ENCODE results near the gene HOXA9.

Gene HOXA9

DNA sequence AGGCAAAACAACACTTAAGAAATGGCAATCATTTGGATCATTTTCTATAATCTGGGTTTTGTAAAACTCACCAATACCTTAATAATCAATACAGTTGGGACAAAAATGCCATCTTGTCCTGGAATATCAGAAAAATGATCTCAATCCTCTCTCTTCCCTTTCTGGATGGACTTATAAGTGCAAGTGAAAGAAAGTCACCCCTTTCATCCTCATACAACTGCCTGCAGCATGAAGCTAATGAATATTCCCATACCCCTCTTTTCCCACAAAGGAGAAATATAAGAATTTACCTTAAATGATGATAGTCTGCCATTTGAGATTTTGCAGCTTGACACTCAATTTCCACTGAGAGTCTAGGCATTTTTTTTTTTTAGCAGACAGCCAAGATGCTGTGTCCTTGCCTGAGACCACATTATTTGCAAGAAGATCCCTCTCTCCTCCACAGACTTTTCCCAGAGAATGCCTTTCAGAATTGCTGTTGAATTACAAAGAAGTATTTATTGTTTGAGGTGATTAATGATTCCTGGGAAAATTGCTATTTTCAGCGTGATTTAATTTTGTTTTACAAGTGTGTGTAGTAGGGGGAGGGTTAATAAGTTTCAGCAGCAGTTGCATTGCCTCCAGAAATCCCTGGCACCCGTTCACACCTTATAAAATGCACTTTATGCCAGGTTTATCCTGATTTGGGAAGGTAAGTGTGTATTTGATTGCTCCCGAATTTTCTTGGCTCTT lies 38.6 kb downstream of the HOXA9 start:
- Histone ChIP-seq H3K9ac (ENCODE audit: low read length in 5 of 5) (no peak overlapping the region), H3K9me3 (ENCODE audit: control insufficient read depth in 5 of 5, low read length in 5 of 5) (no peaks in the 10 kb centered on the region), H3K4me1 (ENCODE audit: control insufficient read depth in 5 of 5, insufficient read depth in 5 of 5, low read length in 5 of 5) (peaks cover 11 to 83% (median 63%) of the 10 kb centered on the region in 5 donors), H3K27me3 (ENCODE audit: control insufficient read depth in 5 of 5, insufficient read depth in 4 of 5, low read length in 5 of 5) (no peaks in the 10 kb centered on the region), H3K36me3 (ENCODE audit: control insufficient read depth in 5 of 5, insufficient read depth in 5 of 5, low read length in 5 of 5) (peaks cover 0 to 27% (median 21%) of the 10 kb centered on the region in 5 donors), H3K4me3 (ENCODE audit: low read depth in 1 of 5, low read length in 5 of 5) (no peak overlapping the region), H3K27ac (ENCODE audit: low read depth, low read length) (peak overlapping the region; percentile 83)

DNA sequence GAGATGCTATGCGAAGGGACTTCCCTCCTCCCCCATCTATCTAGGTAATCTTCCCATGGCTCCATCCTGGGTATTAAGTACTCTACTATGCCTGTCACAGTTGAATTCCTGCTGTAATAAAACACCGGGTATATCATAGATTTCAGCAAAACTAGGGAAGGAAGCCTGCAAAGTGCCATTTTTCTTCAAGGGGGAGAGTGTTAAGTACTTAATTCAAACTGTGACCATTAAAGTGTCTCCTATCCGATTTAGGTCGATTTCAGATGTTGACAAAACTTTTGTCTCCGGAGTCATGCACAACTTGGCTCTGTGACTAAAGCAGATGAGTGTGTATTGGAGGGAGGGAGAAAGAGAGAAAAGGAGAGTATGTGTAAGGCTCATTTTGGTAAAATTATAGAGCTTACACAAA lies 39.3 kb downstream of the HOXA9 start:
- peak overlapping the region; percentile 60 for H3K27ac ChIP-seq (ENCODE audit: low read depth, low read length)
- H3K4me3 ChIP-seq (ENCODE audit: low read depth in 1 of 5, low read length in 5 of 5), result no peak overlapping the region
- H3K9ac ChIP-seq (ENCODE audit: low read length in 5 of 5), result no peak overlapping the region

DNA sequence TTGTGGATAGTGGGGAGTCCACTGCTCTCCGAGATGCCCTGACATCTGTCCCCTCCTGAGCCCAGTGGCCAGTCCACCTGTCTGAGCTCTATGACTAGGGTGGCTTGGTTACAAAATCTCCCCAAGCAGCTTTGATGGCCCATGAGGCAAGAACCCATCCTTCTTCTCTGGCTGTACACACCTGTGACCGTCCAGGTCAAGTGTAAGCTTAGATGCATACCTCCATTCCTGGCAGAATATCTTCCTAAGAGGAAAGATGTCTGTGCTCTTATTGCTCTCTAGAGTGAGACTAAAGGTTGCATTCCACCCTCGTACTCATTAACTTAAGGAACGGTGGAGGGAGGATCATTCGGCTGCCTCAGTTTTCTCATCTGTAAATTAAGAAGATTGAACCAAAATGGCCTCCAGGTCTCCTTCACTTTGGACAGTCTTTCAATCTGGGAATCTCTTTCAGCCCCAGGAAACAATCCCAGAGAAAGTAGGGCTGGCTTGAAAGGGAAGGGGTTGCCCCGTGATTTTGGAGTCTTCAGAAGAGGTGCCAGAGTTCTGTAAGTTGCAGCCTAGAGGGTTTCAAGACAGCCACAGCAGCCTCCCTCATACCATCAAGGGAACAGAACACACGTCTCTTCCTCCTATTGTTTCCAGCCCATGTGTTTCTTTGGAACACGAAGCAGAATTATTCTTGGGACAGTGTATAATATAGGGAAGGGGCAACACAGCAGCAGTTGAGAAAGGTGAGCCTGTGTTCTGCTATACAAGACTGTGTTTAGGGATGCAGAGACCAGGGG lies 40.2 kb downstream of the HOXA9 start:
- Histone ChIP-seq H3K27me3 (ENCODE audit: control insufficient read depth in 5 of 5, insufficient read depth in 4 of 5, low read length in 5 of 5) (no peaks in the 10 kb centered on the region), H3K27ac (ENCODE audit: low read depth, low read length) (peak overlapping the region; percentile 60), H3K9ac (ENCODE audit: low read length in 5 of 5) (no peak overlapping the region), H3K9me3 (ENCODE audit: control insufficient read depth in 5 of 5, low read length in 5 of 5) (no peaks in the 10 kb centered on the region), H3K4me3 (ENCODE audit: low read depth in 1 of 5, low read length in 5 of 5) (no peak overlapping the region), H3K36me3 (ENCODE audit: control insufficient read depth in 5 of 5, insufficient read depth in 5 of 5, low read length in 5 of 5) (peaks cover 5 to 27% (median 22%) of the 10 kb centered on the region in 5 donors), H3K4me1 (ENCODE audit: control insufficient read depth in 5 of 5, insufficient read depth in 5 of 5, low read length in 5 of 5) (peaks cover 11 to 91% (median 69%) of the 10 kb centered on the region in 5 donors)

More for the DNA sequence above, 39.3 kb downstream of the HOXA9 start:
- H3K36me3 ChIP-seq (ENCODE audit: control insufficient read depth in 5 of 5, insufficient read depth in 5 of 5, low read length in 5 of 5), result peaks cover 5 to 27% (median 22%) of the 10 kb centered on the region in 5 donors
- H3K27me3 ChIP-seq (ENCODE audit: control insufficient read depth in 5 of 5, insufficient read depth in 4 of 5, low read length in 5 of 5), result no peaks in the 10 kb centered on the region
- H3K4me1 ChIP-seq (ENCODE audit: control insufficient read depth in 5 of 5, insufficient read depth in 5 of 5, low read length in 5 of 5), result peaks cover 11 to 83% (median 62%) of the 10 kb centered on the region in 5 donors
- no peaks in the 10 kb centered on the region for H3K9me3 ChIP-seq (ENCODE audit: control insufficient read depth in 5 of 5, low read length in 5 of 5)

DNA sequence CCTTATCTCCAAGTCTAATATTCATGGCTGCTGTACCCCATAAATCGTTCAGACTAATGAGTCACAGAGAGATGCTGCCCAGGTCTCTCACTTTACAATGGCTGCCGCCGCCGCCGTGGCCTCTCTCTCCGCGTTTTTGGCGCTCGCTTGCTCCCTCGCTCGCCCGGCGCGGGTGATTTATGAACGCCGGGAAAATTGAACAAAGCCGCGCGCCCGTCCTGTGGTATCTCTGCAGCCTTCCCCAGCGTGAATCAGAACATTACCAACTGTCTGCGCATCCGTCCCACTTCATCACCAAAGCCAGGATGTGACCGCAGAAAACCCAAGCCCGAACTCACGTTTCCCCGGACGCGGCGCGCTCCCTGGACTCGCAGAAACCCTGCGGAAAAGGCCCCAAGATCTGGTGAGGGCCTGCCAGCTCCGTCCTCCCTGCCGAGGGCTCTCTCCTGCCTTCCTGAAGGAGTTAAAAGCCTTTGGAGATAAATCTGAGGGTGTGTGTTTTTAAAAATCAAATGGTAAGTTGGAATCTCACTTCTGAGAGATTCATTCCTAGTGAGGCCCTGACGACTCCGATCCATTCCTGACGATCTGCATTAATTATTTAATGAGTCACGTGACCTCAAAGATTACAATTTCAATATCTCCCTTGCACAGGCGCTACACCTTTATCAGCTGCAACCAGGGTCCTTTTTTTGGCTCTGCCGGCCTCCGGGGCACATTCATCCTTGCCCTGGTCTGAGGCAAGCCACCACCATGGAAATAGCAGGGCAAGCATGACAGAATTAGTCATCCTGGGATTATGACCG lies 41.0 kb downstream of the HOXA9 start:
- H3K27ac ChIP-seq (ENCODE audit: low read depth, low read length), result peak overlapping the region; percentile 61
- H3K4me3 ChIP-seq (ENCODE audit: low read depth in 1 of 5, low read length in 5 of 5), result no peak overlapping the region

DNA sequence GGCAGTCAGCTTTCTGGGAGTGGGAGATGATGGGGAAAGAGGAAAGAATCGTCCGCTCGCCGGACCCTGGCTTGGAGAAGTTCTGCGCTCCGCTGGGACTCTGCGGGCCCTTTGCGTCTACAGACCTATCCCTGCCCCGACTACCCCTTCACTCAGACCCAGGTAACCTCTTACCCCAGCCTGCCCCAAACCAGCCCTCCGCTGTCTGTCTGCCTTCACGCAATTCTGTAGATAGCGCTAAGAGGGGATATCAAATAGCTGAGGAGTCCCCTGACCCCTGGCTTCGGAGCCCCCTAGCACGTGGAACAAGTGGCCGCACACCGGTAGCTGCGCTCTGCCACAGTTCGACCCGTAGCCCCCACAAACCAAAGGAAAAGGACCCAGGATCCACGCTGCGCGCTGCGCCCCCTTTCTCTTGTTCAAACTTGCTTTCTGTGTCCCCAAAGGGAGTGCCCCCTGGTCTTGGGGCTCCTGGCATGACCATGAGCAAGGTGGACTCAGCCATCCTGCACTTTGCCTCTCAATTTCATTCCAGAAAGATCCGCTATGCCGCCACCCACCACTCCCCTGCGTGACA lies 41.8 kb downstream of the HOXA9 start:
- no peak overlapping the region for H3K9ac ChIP-seq (ENCODE audit: low read length in 5 of 5)
- no peak overlapping the region for H3K4me3 ChIP-seq (ENCODE audit: low read depth in 1 of 5, low read length in 5 of 5)
- H3K27me3 ChIP-seq (ENCODE audit: control insufficient read depth in 5 of 5, insufficient read depth in 4 of 5, low read length in 5 of 5), result no peaks in the 10 kb centered on the region
- H3K27ac ChIP-seq (ENCODE audit: low read depth, low read length), result peak overlapping the region; percentile 61
- H3K9me3 ChIP-seq (ENCODE audit: control insufficient read depth in 5 of 5, low read length in 5 of 5), result no peaks in the 10 kb centered on the region
- peaks cover 5 to 26% (median 19%) of the 10 kb centered on the region in 5 donors for H3K36me3 ChIP-seq (ENCODE audit: control insufficient read depth in 5 of 5, insufficient read depth in 5 of 5, low read length in 5 of 5)
- peaks cover 11 to 92% (median 69%) of the 10 kb centered on the region in 5 donors for H3K4me1 ChIP-seq (ENCODE audit: control insufficient read depth in 5 of 5, insufficient read depth in 5 of 5, low read length in 5 of 5)

More for the DNA sequence above, 41.0 kb downstream of the HOXA9 start:
- H3K9ac ChIP-seq (ENCODE audit: low read length in 5 of 5), result no peak overlapping the region
- H3K4me1 ChIP-seq (ENCODE audit: control insufficient read depth in 5 of 5, insufficient read depth in 5 of 5, low read length in 5 of 5), result peaks cover 11 to 92% (median 69%) of the 10 kb centered on the region in 5 donors
- no peaks in the 10 kb centered on the region for H3K27me3 ChIP-seq (ENCODE audit: control insufficient read depth in 5 of 5, insufficient read depth in 4 of 5, low read length in 5 of 5)
- H3K9me3 ChIP-seq (ENCODE audit: control insufficient read depth in 5 of 5, low read length in 5 of 5), result no peaks in the 10 kb centered on the region
- peaks cover 5 to 27% (median 22%) of the 10 kb centered on the region in 5 donors for H3K36me3 ChIP-seq (ENCODE audit: control insufficient read depth in 5 of 5, insufficient read depth in 5 of 5, low read length in 5 of 5)

DNA sequence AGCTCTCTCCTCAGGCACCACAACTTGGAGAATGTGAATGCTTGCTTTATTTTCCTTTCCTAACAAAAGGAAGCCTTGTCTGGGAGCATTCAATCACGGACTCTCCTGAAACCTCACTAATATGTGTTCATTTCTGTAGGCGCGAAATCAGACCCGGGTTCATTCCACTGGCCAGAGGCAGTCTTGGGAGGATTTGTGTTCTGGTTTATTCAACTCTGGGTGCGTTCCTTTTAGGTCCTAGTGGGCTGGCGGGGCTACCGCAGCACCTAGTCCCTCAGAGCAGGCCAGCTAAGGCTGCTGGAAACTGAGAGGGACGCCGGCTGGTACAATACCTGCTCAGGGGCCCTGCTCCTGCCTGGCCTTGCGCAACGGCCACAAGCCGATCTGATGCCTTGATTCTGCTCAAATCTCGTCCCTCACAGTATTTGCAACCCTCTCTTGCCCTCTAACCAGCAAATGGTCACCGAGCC lies 42.3 kb downstream of the HOXA9 start:
- no peak overlapping the region for H3K4me3 ChIP-seq (ENCODE audit: low read depth in 1 of 5, low read length in 5 of 5)
- peak overlapping the region; percentile 61 for H3K27ac ChIP-seq (ENCODE audit: low read depth, low read length)
- no peaks in the 10 kb centered on the region for H3K27me3 ChIP-seq (ENCODE audit: control insufficient read depth in 5 of 5, insufficient read depth in 4 of 5, low read length in 5 of 5)
- no peak overlapping the region for H3K9ac ChIP-seq (ENCODE audit: low read length in 5 of 5)
- H3K36me3 ChIP-seq (ENCODE audit: control insufficient read depth in 5 of 5, insufficient read depth in 5 of 5, low read length in 5 of 5), result peaks cover 5 to 28% (median 19%) of the 10 kb centered on the region in 5 donors
- no peaks in the 10 kb centered on the region for H3K9me3 ChIP-seq (ENCODE audit: control insufficient read depth in 5 of 5, low read length in 5 of 5)
- peaks cover 10 to 92% (median 68%) of the 10 kb centered on the region in 5 donors for H3K4me1 ChIP-seq (ENCODE audit: control insufficient read depth in 5 of 5, insufficient read depth in 5 of 5, low read length in 5 of 5)

DNA sequence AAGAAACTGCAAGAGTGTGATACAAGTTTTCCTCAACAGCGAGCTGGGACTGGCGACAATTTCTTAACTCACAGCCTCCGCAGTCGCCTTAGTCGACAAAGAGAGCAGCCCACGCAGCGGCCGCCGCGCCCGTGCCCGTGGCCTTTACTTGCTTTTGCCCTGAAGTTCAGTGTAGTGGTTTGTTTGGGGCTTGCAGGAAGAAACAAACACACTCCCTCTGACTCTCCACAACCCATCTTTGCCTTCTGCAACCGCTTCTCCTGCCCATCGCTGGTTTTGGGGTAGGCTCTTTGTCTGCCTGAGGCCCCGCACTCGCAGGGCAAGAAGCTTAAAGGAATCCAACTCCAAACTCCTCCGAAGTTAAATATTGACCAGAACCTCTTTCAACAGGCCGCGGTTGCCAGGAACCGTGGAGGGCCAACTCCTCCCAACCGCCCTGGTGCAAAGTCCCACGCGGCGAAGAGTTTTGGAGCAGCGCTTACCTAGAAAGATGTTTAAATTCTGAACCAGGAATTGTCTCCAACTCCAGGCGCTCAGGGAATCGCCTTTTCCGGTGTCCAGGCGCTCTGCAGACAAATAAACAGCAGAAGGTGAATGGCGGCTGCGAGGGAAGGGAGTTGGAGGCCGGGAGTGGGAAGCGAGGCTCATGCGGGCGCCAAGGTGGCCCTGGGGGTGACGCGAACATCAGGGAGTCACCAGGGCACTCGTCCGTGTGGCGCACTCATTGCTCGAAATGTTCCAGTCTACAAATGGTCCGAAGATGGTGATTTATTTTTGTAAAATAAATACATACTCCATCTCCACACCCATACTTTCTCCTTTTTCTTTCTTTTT lies 43.0 kb downstream of the HOXA9 start:
- H3K9ac ChIP-seq (ENCODE audit: low read length in 5 of 5), result no peak overlapping the region
- peak overlapping the region in 1 of 5 donors; percentile 17 for H3K4me3 ChIP-seq (ENCODE audit: low read depth in 1 of 5, low read length in 5 of 5)
- peaks cover 7 to 92% (median 63%) of the 10 kb centered on the region in 5 donors for H3K4me1 ChIP-seq (ENCODE audit: control insufficient read depth in 5 of 5, insufficient read depth in 5 of 5, low read length in 5 of 5)

DNA sequence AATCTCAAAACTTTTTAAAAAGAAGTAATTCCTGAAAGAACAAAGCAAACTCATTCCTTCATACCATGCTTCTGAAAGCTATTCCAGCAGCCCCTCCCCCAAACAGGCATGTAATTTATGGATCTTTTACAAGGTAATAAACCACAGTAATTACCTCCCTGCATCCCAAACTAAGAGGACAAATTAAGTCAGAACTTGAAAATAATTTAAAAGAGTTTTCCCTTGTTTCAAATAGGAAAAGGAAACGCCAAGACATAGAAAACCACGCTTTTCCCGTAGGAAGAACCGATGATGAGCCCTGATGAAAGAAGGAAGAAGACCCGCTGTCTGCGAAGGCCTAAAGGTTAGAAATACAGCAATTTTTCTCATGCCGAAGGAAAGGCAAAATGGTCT lies 43.7 kb downstream of the HOXA9 start:
- Histone ChIP-seq H3K4me3 (ENCODE audit: low read depth in 1 of 5, low read length in 5 of 5) (peak overlapping the region in 1 of 5 donors; percentile 17), H3K27me3 (ENCODE audit: control insufficient read depth in 5 of 5, insufficient read depth in 4 of 5, low read length in 5 of 5) (no peaks in the 10 kb centered on the region), H3K4me1 (ENCODE audit: control insufficient read depth in 5 of 5, insufficient read depth in 5 of 5, low read length in 5 of 5) (peaks cover under 1 to 92% (median 63%) of the 10 kb centered on the region in 5 donors), H3K9me3 (ENCODE audit: control insufficient read depth in 5 of 5, low read length in 5 of 5) (no peaks in the 10 kb centered on the region), H3K36me3 (ENCODE audit: control insufficient read depth in 5 of 5, insufficient read depth in 5 of 5, low read length in 5 of 5) (peaks cover 5 to 28% (median 19%) of the 10 kb centered on the region in 5 donors), H3K9ac (ENCODE audit: low read length in 5 of 5) (no peak overlapping the region), H3K27ac (ENCODE audit: low read depth, low read length) (peak overlapping the region; percentile 61)

More for the DNA sequence above, 43.0 kb downstream of the HOXA9 start:
- no peaks in the 10 kb centered on the region for H3K27me3 ChIP-seq (ENCODE audit: control insufficient read depth in 5 of 5, insufficient read depth in 4 of 5, low read length in 5 of 5)
- H3K36me3 ChIP-seq (ENCODE audit: control insufficient read depth in 5 of 5, insufficient read depth in 5 of 5, low read length in 5 of 5), result peaks cover 5 to 28% (median 19%) of the 10 kb centered on the region in 5 donors
- peak overlapping the region; percentile 61 for H3K27ac ChIP-seq (ENCODE audit: low read depth, low read length)
- H3K9me3 ChIP-seq (ENCODE audit: control insufficient read depth in 5 of 5, low read length in 5 of 5), result no peaks in the 10 kb centered on the region
